KMS-11 (cell line): ENCODE data around the gene RADX.

Experiments
- H2AFZ ChIP-seq: fragments of 200-600 bp; sonication (generic); 2 replicates; pipeline ENCODE4 v1.6.1; 2016; ENCODE audit warnings: antibody characterized with exemption, mixed run types, low read depth
- H3K27ac ChIP-seq: fragments of 200-600 bp; sonication (generic); 2 replicates; pipeline ENCODE4 v1.6.1; 2016; ENCODE audit warnings: mild to moderate bottlenecking, mixed run types
- H3K27me3 ChIP-seq: fragments of 200-600 bp; sonication (generic); 2 replicates; pipeline ENCODE4 v1.6.1; 2017; ENCODE audit warnings: mild to moderate bottlenecking, low read depth, mixed run types, moderate library complexity; ENCODE audit not compliant: insufficient read depth
- H3K36me3 ChIP-seq: fragments of 200-600 bp; sonication (generic); 2 replicates; pipeline ENCODE4 v1.6.1; 2017; ENCODE audit warnings: mild to moderate bottlenecking, mixed run types; ENCODE audit not compliant: insufficient read depth
- H3K4me1 ChIP-seq: fragments of 200-600 bp; sonication (generic); 2 replicates; pipeline ENCODE4 v1.6.1; 2016; ENCODE audit warnings: mild to moderate bottlenecking, low read depth, mixed run types; ENCODE audit not compliant: poor library complexity, severe bottlenecking
- H3K4me2 ChIP-seq: fragments of 200-600 bp; sonication (generic); 2 replicates; pipeline ENCODE4 v1.7.0; 2016; ENCODE audit warnings: mild to moderate bottlenecking, mixed run types
- H3K4me3 ChIP-seq: fragments of 200-600 bp; sonication (generic); IDR thresholded peaks from 2 replicates; pipeline ENCODE4 v1.6.1; 2017; ENCODE audit warnings: low read depth, low read length, mixed read lengths; ENCODE audit not compliant: insufficient read depth
- H3K79me2 ChIP-seq: fragments of 200-600 bp; sonication (generic); 2 replicates; pipeline ENCODE4 v1.6.1; 2016; ENCODE audit warnings: low read depth, mixed run types; ENCODE audit not compliant: insufficient read depth
- H3K9ac ChIP-seq: fragments of 200-600 bp; sonication (generic); 2 replicates; pipeline ENCODE4 v1.6.1; 2016; ENCODE audit warnings: mild to moderate bottlenecking, mixed run types
- H4K20me1 ChIP-seq: fragments of 200-600 bp; sonication (generic); 2 replicates; pipeline ENCODE4 v1.6.1; 2016; ENCODE audit warnings: mild to moderate bottlenecking, mixed run types; ENCODE audit not compliant: insufficient read depth
- TF ChIP-seq, protein P1 (sequence below): fragments of 200-600 bp; sonication (generic); conservative IDR thresholded peaks from 2 replicates; pipeline ENCODE4 v1.6.1; 2017; ENCODE audit warnings: low read depth, mild to moderate bottlenecking, antibody characterized with exemption, low read length, moderate library complexity, mixed read lengths

Gene RADX

DNA sequence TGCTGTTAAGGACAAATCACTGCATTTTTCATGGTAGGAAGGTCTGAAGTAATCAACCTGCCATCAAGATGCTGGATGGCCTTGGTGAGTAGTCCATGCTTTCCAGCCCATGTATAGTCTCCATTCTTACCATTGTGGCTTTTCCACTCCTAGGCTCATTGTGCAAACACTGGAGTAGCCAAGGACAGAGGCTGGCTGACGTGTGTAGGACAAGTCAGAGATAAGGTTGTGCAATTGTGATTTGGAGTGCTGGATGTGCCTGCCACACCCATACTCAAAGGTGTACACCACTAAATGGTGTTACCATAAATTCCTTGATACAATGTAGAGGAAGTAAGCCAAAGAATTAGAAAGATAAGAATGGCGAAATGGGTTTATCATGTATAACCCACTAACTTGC, 26.3 kb upstream of the RADX start:
- no peaks in the 10 kb centered on the region for H3K79me2 ChIP-seq
- H3K4me2 ChIP-seq = no peak overlapping the region
- H2AFZ ChIP-seq = no peak overlapping the region
- H3K36me3 ChIP-seq = no peaks in the 10 kb centered on the region
- no peak overlapping the region for H3K4me3 ChIP-seq
- H3K27me3 ChIP-seq = no peaks in the 10 kb centered on the region
- no peaks in the 10 kb centered on the region for H3K4me1 ChIP-seq
- no peaks in the 10 kb centered on the region for H4K20me1 ChIP-seq
- no peak overlapping the region for H3K9ac ChIP-seq
- no peak overlapping the region for H3K27ac ChIP-seq
- TF ChIP-seq, protein P1, sequence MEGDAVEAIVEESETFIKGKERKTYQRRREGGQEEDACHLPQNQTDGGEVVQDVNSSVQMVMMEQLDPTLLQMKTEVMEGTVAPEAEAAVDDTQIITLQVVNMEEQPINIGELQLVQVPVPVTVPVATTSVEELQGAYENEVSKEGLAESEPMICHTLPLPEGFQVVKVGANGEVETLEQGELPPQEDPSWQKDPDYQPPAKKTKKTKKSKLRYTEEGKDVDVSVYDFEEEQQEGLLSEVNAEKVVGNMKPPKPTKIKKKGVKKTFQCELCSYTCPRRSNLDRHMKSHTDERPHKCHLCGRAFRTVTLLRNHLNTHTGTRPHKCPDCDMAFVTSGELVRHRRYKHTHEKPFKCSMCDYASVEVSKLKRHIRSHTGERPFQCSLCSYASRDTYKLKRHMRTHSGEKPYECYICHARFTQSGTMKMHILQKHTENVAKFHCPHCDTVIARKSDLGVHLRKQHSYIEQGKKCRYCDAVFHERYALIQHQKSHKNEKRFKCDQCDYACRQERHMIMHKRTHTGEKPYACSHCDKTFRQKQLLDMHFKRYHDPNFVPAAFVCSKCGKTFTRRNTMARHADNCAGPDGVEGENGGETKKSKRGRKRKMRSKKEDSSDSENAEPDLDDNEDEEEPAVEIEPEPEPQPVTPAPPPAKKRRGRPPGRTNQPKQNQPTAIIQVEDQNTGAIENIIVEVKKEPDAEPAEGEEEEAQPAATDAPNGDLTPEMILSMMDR = no peak

DNA sequence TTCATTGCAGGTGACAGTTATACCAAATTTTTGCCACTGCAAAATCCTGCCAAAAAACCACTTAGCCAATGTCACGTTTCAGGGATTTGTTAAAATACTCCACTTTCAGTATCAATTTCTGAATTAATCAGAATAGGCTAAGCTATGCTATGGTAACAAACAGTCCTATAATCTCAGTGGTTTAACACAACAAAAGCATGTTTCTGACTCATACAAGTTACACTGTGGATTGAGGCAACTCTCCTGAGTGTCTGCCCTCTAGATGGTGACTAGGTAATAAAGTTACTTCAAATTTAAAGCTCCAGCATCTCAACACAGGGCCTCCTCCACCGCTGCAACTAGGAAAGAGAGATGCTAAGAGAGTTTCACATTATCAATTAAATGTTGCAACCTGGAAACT, 23.0 kb upstream of the RADX start:
- H3K27ac ChIP-seq = no peak overlapping the region
- H2AFZ ChIP-seq = no peak overlapping the region
- TF ChIP-seq, protein P1 = no peak
- H3K36me3 ChIP-seq = no peaks in the 10 kb centered on the region
- H3K27me3 ChIP-seq = no peaks in the 10 kb centered on the region
- H3K9ac ChIP-seq = no peak overlapping the region
- H4K20me1 ChIP-seq = no peaks in the 10 kb centered on the region
- H3K4me2 ChIP-seq = no peak overlapping the region
- H3K4me3 ChIP-seq = no peak overlapping the region
- H3K79me2 ChIP-seq = no peaks in the 10 kb centered on the region
- no peaks in the 10 kb centered on the region for H3K4me1 ChIP-seq

DNA sequence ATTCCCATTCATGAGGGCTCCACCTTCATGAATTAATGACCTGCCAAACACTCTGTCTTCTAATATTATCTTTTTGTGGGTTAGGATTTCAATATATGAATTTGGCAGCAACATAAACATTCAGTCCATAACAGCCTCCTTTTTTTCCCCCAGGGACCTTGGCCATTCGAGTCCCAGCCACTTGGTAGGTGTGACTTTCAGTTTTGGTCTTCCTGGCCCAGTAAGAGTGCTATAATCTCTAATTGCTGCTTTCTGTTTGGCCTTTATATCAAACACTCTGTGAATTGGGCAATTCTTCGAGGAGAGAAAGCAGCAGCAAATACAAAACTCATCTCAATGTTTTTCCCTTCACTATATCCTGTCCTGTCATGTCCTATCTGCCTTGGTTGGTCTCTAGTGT, 12.4 kb upstream of the RADX start:
- no peaks in the 10 kb centered on the region for H3K4me1 ChIP-seq

DNA sequence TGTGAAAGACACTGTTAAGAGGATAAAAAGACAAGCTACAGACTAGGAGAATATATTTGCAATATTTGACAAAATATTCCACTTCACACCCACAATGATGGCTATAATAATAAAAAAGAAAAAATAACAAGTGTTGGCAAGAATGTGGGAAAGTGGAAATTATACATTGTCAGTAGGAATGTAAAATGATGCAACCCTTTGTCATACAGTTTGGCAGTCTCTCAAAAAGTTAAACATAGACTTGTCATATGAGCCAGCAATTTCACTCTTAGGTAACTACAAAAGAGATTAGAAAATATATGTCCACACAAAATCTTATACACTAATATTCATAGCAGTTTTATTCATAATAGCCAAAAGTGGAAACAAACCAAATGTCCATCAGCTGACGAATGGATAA, 5.2 kb upstream of the RADX start:
- no peak overlapping the region for H3K4me3 ChIP-seq
- peaks cover 4% of the 10 kb centered on the region for H3K4me1 ChIP-seq
- H3K4me2 ChIP-seq = no peak overlapping the region
- no peak overlapping the region for H3K9ac ChIP-seq
- TF ChIP-seq, protein P1 = no peak
- no peak overlapping the region for H2AFZ ChIP-seq
- no peaks in the 10 kb centered on the region for H3K36me3 ChIP-seq
- no peak overlapping the region for H3K27ac ChIP-seq
- no peaks in the 10 kb centered on the region for H4K20me1 ChIP-seq
- H3K27me3 ChIP-seq = no peaks in the 10 kb centered on the region
- H3K79me2 ChIP-seq = no peaks in the 10 kb centered on the region

More for the DNA sequence above, 12.4 kb upstream of the RADX start:
- H3K4me3 ChIP-seq = no peak overlapping the region
- no peak overlapping the region for H3K4me2 ChIP-seq
- TF ChIP-seq, protein P1 = no peak
- no peak overlapping the region for H2AFZ ChIP-seq
- no peaks in the 10 kb centered on the region for H3K79me2 ChIP-seq
- H3K27me3 ChIP-seq = no peaks in the 10 kb centered on the region
- H3K9ac ChIP-seq = no peak overlapping the region
- H3K36me3 ChIP-seq = no peaks in the 10 kb centered on the region
- H4K20me1 ChIP-seq = no peaks in the 10 kb centered on the region
- no peak overlapping the region for H3K27ac ChIP-seq
